IPS-18c (cell line): ENCODE results near the gene COL2A1.

Experiments
- H3K4me3 ChIP-seq: 2 replicates; pipeline ENCODE4 v1.7.0; 2013; ENCODE audit warnings: low read depth, mild to moderate bottlenecking, low read length, moderate library complexity; ENCODE audit not compliant: insufficient read depth
- H3K9me3 ChIP-seq: one replicate; pipeline ENCODE4 v1.6.1; 2013; ENCODE audit warnings: mild to moderate bottlenecking, low read length, moderate library complexity; ENCODE audit not compliant: control insufficient read depth, insufficient read depth

COL2A1 gene

DNA sequence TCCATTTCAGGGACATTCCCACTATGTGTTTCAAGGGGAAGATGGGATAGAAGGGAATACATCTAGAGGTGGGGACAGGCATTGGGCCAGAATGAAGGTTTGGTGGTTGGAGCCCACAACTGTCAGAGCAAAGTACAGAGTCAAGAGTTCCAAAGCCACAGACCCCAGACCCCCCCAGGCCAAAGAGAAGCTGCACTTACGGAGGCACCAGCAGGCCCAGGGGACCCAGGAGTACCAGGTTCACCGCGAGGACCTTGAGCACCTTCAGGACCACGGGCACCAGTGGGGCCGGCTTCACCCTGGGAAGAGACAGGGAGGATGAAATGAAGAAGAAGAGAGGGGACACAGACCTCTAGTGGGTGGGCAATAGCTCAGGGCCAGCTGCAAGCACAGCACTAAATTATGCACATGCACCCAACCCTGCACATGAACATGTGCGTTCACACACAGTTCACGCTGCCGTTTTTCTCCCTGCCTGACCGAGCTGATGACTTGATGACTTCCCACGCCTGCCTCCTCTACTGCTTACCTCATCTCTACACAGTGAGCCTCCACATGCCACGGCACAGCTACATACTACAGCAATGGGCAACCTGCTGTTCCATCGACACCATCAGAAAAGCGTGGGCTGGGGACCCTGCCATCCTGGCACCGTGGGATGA is 16.7 kb downstream of the COL2A1 start:
- H3K9me3 ChIP-seq, result no peaks in the 10 kb centered on the region
- no peak overlapping the region for H3K4me3 ChIP-seq

GRCh38 chr12:47986832-47987231 is 17.4 kb downstream of the COL2A1 start:
- H3K9me3 ChIP-seq, result no peaks in the 10 kb centered on the region
- H3K4me3 ChIP-seq, result no peak overlapping the region

- H3K4me3 ChIP-seq, result no peak overlapping the region
Measured at GRCh38 chr12:47986291-47986660, 18.0 kb downstream of the COL2A1 start.

DNA sequence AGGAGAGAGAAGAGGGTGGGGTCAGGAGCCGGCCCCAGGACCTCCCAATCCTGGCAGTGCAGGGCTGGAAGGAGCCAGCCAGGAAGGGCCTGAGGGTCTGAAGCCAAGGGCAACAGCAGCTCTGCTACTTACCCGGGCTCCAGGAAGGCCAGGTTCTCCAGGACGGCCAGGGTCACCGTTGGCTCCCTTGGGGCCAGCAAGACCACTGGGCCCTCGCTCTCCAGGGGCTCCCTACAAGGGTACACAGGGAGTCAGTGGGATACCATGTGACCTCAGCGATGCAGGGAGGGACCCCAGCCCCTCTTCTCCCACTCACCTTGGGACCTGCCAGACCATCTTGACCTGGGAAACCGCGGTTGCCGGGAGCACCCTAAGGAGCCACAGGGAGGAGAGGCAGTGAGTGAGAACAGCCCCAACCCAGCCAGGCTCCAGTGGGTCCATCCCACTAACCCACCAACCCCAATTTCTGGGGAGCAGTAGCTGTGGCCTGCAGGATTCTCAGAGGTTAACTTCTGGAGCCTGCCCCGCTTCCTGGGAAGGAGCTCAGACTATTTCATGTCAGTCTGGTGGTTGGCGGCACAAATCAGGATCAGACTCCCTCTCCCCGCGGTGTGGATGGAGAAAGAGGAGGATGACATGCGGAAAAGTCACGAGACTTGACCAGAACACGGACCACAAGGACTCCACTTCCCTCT is 18.5 kb downstream of the COL2A1 start:
- Histone ChIP-seq H3K9me3 (no peaks in the 10 kb centered on the region), H3K4me3 (no peak overlapping the region)

More at GRCh38 chr12:47986291-47986660, 18.0 kb downstream of the COL2A1 start:
- no peaks in the 10 kb centered on the region for H3K9me3 ChIP-seq

- H3K9me3 ChIP-seq, result no peaks in the 10 kb centered on the region
Measured at GRCh38 chr12:47984331-47984801, 19.9 kb downstream of the COL2A1 start.

GRCh38 chr12:47983541-47984115 is 20.6 kb downstream of the COL2A1 start:
- H3K4me3 ChIP-seq, result no peak overlapping the region
- peaks cover 1% of the 10 kb centered on the region for H3K9me3 ChIP-seq

More at GRCh38 chr12:47984331-47984801, 19.9 kb downstream of the COL2A1 start:
- H3K4me3 ChIP-seq, result no peak overlapping the region

DNA sequence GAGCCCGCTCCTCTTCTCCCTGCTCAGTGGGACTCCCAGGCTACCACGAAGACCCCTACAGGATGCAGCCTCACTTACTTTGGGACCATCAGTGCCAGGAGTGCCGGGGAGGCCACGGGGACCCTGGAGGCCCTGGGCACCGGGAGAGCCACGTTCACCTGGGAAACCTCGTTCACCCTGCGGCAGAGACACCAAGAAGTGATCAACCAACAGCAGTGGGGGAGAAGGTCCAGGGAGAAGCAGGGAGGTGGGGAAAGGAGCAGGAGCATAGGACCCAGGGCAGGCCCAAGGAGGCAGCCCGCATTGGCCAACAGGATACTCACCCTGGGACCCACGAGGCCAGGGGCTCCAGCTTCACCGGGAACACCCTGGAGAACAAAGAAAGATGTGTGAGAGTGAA is 21.5 kb downstream of the COL2A1 start:
- Histone ChIP-seq H3K9me3 (peaks cover 2% of the 10 kb centered on the region), H3K4me3 (no peak overlapping the region)

DNA sequence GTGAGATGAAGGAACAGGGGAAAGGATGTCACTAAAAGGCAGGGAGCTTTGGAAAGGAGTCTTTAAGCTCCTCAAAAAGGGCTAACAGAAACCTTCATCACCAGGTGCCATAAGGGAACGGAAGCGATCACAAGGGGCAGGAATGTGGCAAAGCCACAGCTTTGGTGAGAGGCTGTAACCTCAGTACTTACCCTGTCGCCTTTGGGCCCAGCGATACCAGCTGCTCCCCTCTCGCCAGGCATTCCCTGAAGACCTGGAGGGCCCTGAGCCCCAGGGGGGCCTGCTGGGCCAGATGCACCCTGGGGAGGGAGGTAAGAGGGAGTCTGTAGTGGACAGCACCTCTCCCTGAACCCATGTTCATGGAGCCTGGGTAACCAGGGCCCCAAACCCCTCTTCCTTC is 22.0 kb downstream of the COL2A1 start:
- H3K9me3 ChIP-seq, result peaks cover 2% of the 10 kb centered on the region

DNA sequence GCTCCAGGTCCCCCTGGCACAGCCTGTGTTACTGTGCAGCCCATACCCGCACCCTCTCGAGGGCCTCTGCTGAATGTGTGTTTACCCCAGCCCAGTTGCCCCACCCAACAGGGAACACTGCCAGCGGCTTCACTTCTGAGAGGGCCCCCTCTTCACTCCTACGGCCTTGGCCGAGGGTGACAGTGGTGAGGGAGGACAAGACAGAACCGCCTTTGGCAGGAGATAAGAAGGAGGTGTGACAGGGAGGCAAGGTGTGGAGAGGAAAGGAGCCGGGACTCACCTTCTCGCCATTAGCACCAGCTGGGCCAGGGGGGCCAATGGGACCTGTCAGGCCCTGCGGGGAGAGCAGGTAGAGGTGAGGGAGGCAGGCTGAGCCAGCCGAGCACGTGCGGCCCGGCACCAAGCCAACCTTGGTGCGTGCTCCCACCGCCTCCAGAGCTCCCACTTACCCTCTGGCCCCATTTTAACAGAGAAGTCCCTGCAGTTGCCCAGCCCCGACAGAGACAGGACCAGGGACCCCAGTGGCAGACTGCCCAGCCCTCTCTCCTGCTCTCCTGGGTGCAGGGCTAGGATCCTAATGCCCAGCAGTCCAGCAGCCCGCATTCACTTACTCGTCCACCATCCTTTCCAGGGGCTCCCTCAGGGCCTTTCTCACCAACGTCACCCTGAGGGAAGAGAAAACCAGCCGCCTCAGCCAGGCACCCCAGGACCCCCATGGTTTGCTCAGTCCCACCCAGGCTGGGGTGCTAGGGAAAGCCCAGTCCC is 22.6 kb downstream of the COL2A1 start:
- no peak overlapping the region for H3K4me3 ChIP-seq
- H3K9me3 ChIP-seq, result peaks cover 2% of the 10 kb centered on the region

More for the DNA sequence above, 22.0 kb downstream of the COL2A1 start:
- H3K4me3 ChIP-seq, result no peak overlapping the region

DNA sequence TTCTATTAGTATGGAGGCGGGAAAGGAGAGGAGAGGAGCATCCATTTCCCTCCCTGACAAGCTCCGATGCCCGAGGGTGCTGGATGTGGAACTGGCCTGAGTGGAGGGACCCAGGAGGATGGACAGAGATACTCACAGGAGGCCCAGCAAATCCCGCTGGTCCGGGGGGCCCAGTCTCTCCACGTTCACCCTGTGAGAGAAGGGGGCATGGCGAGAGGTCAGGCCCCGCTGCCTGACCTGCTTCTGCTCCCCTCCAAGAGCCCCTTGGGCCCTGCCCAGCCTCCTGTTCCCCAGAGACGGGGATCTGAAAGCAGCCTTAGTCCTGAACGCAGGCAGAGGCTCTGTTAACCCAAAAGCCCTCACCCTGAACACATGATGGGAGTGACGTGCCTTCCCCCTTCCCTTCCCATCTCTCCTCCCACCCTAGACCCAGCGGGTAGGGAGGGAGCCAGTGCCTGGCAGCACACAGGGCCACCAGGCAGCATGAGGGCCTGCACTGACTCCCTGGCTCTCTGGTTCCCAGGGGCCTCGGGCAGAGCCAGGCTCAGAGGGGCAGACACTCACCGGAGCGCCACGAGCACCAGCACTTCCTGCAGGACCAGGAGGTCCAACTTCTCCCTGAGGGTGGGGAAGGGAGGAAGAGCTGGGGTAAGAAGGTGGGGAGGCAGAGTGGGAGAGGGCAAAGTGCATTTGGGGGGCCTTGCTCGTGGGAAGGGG is 23.3 kb downstream of the COL2A1 start:
- Histone ChIP-seq H3K9me3 (peaks cover 2% of the 10 kb centered on the region), H3K4me3 (no peak overlapping the region)

GRCh38 chr12:47980197-47980596 is 24.1 kb downstream of the COL2A1 start:
- Histone ChIP-seq H3K9me3 (peaks cover 2% of the 10 kb centered on the region), H3K4me3 (no peak overlapping the region)

GRCh38 chr12:47979686-47980085 is 24.6 kb downstream of the COL2A1 start:
- Histone ChIP-seq H3K9me3 (peaks cover 2% of the 10 kb centered on the region), H3K4me3 (no peak overlapping the region)

GRCh38 chr12:47979166-47979565 is 25.1 kb downstream of the COL2A1 start:
- Histone ChIP-seq H3K9me3 (peaks cover 2% of the 10 kb centered on the region), H3K4me3 (no peak overlapping the region)

GRCh38 chr12:47978598-47978873 is 25.7 kb downstream of the COL2A1 start:
- Histone ChIP-seq H3K9me3 (peaks cover 2% of the 10 kb centered on the region), H3K4me3 (no peak overlapping the region)

DNA sequence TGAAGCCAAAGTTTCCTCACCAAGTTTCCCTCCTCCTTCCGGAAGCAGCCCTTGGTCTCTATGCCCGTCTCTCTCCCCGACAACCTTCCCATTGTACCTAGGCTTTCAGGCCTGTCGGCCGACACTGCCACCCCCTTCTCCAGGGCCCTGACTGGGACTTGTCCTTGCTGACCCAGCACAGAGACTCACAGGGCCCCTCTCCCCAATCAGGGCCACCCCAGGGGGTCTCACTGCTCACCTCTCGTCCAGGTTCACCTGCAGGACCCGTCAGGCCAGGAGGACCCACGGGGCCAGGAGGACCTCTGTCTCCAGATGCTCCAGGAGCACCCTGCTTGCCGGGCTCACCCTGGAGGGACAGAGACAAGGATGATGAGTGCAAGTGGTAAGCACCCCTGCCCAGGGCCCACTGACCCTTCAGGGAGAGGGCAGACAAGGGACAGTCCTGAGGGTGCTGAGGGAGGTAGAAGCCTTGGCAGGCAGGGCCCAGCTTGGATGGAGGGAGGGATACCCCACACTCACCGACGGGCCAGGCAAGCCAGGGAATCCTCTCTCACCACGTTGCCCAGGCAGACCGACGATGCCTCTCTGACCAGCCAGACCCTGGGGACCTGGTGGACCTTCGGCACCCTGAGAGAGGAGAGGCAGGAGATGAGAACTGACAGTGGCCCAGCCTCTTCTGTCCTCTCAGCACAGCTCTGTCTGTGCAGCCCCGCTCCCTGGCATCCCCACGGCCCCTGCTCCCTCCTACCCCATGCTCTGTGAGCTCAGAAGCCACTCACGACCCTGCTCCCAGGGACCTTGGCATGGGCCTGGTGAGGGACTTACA is 26.3 kb downstream of the COL2A1 start:
- H3K4me3 ChIP-seq, result no peak overlapping the region
- peaks cover 2% of the 10 kb centered on the region for H3K9me3 ChIP-seq

- H3K4me3 ChIP-seq, result no peak overlapping the region
- H3K9me3 ChIP-seq, result peaks cover 2% of the 10 kb centered on the region
Measured at GRCh38 chr12:47977046-47977771, 27.1 kb downstream of the COL2A1 start.
